ENCODE results near the gene NPAS1. TPM values are rescaled to one million over a fixed set of nuclear protein-coding genes. Genes with fewer than 3 reads are reported as not detected.

NPAS1 gene
- total RNA-seq, 2 experiments from 2014 or later = not detected

DNA sequence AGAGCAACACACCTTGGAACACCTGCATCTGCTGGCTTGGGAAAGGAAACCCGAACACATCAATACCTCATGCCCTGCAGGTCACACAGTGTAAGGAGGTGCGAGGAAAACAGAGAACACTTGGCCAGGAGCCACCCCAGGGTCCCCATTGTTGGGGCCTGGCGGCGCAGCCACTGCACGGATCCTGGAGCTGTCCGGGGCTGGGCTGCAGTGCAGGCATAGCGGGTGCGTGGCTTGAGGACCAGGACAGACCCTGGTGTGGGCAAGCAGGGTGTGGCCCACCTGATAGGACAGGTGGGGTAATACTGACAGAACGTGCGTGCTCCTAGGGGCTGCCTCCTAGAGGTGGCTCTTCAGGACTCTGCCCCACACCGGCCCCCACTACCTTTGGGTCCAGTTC, 45.6 kb downstream of the NPAS1 start:
- CTCF ChIA-PET = no interaction called here
- no peak overlapping the region for H3K4me3 Mint-ChIP-seq

DNA sequence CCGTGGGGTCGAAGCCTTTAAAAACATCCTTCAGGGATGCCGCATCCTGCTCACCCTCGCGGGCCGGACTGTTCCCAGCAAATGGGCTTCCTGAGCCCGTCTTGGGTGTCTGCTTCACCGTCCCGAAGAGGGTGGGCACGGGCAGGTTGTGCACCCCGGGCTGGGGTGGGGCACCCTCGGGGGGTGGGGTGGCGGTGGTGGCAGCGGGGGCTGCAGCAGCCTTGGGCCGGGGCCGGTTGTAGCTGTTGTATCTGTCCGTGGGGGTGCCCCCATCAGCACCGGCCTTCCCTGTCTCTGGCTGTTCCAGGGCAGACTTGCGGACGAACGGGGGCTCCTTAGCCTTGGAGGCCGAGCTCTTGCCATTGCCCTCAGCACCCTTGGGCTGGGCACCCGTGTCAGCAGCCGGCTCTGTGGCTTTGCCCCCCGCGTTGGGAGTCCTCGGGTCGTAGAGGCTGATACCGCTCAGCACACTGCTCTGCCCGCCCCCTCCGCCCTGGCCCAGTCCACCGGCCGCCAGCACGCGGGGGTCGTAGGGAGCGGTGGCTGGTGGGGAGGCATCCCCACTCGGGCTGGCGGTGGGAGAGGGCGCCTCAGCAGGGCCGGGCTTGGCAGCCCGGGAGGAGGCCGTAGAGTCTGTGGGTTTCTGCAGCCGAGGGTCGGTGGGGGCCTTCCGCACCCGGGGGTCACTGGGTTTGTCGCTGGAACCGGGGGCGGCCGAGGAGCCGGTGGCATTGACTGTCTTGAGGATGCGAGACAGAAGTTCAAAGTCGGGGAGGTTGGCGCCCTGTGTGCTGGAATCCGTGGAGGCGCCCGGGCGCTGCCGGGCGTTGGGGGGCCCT, 47.0 kb downstream of the NPAS1 start:
- no peaks in the 10 kb centered on the region for H3K27me3 Mint-ChIP-seq
- no peak overlapping the region for H3K4me3 Mint-ChIP-seq
- ChIA-PET POLR2A (no interaction called here), CTCF (no interaction called here)
- intact Hi-C loops (cut with micrococcal nuclease) = no loop called here
- no peak for DNase-seq
- no peaks in the 10 kb centered on the region for H3K9me3 Mint-ChIP-seq
- H3K27ac Mint-ChIP-seq = no peak overlapping the region
- H3K36me3 Mint-ChIP-seq = peaks cover 26% of the 10 kb centered on the region
- no peaks in the 10 kb centered on the region for H3K4me1 Mint-ChIP-seq (ENCODE audit: low read depth)

More for the DNA sequence above, 45.6 kb downstream of the NPAS1 start:
- intact Hi-C loops (cut with micrococcal nuclease) = no loop called here
- POLR2A ChIA-PET = no interaction called here
- Mint-ChIP-seq H3K27ac (no peak overlapping the region), H3K4me1 (ENCODE audit: low read depth) (no peaks in the 10 kb centered on the region), H3K27me3 (no peaks in the 10 kb centered on the region), H3K9me3 (no peaks in the 10 kb centered on the region), H3K36me3 (peaks cover 12% of the 10 kb centered on the region)
- no peak for DNase-seq

DNA sequence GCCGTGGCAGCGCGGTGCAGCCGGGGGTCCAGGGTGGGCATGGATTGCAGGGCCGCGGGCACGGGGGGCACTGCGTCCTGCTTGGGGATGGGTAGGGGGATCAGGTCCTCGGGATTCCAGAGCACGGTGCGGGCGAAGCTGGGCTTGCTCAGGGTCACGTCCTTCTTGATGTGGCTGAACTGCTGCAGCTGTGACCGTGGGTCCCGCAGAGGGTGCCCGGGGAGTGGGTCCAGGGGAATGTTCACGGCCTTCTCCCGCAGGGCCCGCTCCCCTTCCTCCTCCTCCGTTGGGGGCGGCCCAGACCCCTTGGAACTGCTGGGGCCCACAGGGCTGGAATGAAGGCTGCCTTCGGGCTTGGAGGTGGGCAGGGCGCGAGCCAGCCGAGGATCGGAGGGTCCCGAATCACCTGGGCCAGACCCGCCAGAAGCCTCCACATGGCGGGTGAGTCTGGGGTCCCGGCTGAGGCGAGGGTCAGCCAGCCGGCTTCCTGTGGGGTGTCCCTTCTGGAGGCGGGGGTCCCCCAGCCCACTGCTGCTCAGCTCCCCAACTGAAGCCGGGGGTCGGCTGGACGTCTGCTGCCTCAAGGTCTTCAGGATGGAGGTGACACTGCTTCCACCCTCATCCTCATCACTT, 47.7 kb downstream of the NPAS1 start:
- POLR2A ChIA-PET = interaction anchor here (0.5 kb wide), 1 partner anchor 8 kb away, joined by 3 read pairs; no protein-coding TSS in a partner anchor
- CTCF ChIA-PET = interaction anchor here (0.9 kb wide), 1 partner anchor 282 kb away, joined by 3 read pairs; the partner anchor contains the start of gene DHX34
- no peak for DNase-seq
- H3K4me3 Mint-ChIP-seq = no peak overlapping the region
- no peak overlapping the region for H3K27ac Mint-ChIP-seq
- H3K36me3 Mint-ChIP-seq = peaks cover 29% of the 10 kb centered on the region
- H3K4me1 Mint-ChIP-seq (ENCODE audit: low read depth) = no peaks in the 10 kb centered on the region
- no peaks in the 10 kb centered on the region for H3K27me3 Mint-ChIP-seq
- intact Hi-C loops (cut with micrococcal nuclease) = no loop called here
- no peaks in the 10 kb centered on the region for H3K9me3 Mint-ChIP-seq

DNA sequence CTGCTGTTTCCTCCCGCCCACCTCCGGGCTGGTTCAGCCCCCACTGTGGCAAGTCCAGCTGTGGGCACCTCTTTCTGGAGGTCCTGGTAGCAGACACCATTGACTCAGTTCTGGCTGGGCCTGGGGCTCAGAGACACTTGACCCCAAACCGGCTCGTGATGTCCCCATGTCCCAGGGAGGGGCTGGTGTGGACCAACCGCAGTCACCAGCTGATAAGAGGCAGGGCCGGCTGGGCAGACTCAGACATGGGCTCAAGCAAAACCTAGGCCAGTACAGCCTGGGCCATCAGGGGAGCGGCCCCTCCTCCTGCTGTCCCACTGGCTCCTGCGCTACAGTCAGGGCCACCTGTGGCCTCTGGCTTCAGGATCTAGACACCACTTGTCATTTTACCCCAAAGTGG, 48.6 kb downstream of the NPAS1 start:
- POLR2A ChIA-PET = interaction anchor here (0.5 kb wide), 1 partner anchor 9 kb away, joined by 3 read pairs; no protein-coding TSS in a partner anchor
- H3K36me3 Mint-ChIP-seq = peaks cover 33% of the 10 kb centered on the region

DNA sequence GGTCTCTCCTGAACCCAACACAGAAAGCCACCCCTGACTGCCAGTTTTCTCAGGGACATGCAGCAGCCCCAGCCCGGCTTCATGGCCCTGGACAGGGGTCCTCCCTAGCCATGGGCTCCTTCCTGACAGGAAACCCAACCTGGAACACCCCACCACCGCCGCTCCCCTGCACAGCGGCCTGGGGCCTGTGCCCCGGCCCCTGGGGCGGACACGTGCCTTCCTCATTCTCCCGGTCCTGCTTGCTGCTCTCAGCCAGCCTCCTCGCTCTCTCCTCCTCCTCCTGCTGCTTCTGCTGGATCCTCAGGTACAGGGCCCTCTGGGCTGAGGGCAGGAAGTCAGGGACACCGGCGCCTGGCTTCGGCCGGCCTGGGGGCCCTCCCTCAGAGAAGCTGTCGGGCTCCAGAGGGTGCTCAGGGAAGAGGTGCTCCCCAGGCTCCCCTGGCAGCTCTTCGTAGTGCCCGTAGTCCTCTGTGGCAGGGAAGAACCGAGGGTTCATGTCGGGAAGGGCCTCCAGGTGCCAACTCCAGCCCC, 49.3 kb downstream of the NPAS1 start:
- DNase-seq = no peak
- ChIA-PET CTCF (interaction anchor here (1.3 to 1.9 kb wide), 2 partner anchors 56 to 81 kb away, joined by 3 to 5 read pairs; no protein-coding TSS in a partner anchor), POLR2A (no interaction called here)
- H3K27me3 Mint-ChIP-seq = no peaks in the 10 kb centered on the region
- H3K4me3 Mint-ChIP-seq = no peak overlapping the region
- no peak overlapping the region for H3K27ac Mint-ChIP-seq
- no peaks in the 10 kb centered on the region for H3K9me3 Mint-ChIP-seq
- intact Hi-C loops (cut with micrococcal nuclease) = no loop called here
- H3K4me1 Mint-ChIP-seq (ENCODE audit: low read depth) = no peaks in the 10 kb centered on the region
- peaks cover 32% of the 10 kb centered on the region for H3K36me3 Mint-ChIP-seq

More for the DNA sequence above, 48.6 kb downstream of the NPAS1 start:
- Mint-ChIP-seq H3K9me3 (no peaks in the 10 kb centered on the region), H3K27ac (no peak overlapping the region), H3K27me3 (no peaks in the 10 kb centered on the region), H3K4me1 (ENCODE audit: low read depth) (no peaks in the 10 kb centered on the region), H3K4me3 (no peak overlapping the region)
- intact Hi-C loops (cut with micrococcal nuclease) = no loop called here
- no peak for DNase-seq
- CTCF ChIA-PET = interaction anchor here (0.9 kb wide), 1 partner anchor 281 kb away, joined by 3 read pairs; the partner anchor contains the start of gene DHX34

DNA sequence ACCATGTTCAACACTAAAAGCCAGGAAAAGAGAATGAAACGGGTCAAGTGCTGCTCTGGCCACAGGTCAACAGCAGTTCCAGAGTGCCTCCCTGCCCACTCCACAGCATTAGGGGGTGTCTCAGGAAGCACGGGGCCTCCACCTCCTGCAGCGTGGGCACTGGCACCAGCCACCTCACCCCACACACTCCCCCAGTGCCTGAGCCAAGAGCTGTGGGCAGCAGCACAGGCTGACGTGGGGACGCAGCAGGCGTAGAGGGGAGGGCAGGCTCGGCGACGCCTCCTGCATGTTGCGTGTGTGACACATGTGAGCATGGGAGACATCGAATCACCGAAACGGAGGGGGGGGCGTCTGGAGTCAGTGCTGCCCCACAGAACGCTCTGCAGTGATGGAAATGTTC, 50.2 kb downstream of the NPAS1 start:
- Mint-ChIP-seq H3K27me3 (no peaks in the 10 kb centered on the region), H3K9me3 (no peaks in the 10 kb centered on the region), H3K4me3 (no peak overlapping the region), H3K36me3 (peaks cover 34% of the 10 kb centered on the region), H3K27ac (no peak overlapping the region), H3K4me1 (ENCODE audit: low read depth) (no peaks in the 10 kb centered on the region)
- intact Hi-C loops (cut with micrococcal nuclease) = no loop called here
- CTCF ChIA-PET = interaction anchor here (0.9 to 1.9 kb wide), 3 partner anchors 57 to 316 kb away, joined by 3 to 5 read pairs (median 3); no protein-coding TSS in a partner anchor
- POLR2A ChIA-PET = no interaction called here
- DNase-seq = no peak

DNA sequence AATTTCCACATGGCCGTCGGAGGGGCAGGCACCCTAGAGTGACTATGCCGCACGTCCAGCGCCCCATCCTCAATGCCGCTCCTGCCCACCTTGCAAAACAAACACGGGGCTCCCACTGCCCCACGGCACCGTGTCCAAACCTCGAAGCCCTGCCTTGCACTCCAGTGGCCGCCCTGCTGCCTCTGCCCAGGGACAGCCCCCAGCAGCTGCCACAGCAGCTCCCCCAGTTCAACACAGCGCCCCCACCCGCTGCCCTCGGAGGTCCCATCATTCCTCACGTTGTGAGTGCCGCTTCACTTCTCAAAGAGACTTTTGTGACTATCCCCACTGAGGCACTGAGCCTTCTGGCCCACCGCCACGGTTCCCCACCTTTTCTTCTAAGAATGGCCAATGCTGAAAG, 51.1 kb downstream of the NPAS1 start:
- ChIA-PET POLR2A (no interaction called here), CTCF (interaction anchor here (1.9 kb wide), 1 partner anchor 58 kb away, joined by 5 read pairs; no protein-coding TSS in a partner anchor)
- no peaks in the 10 kb centered on the region for H3K9me3 Mint-ChIP-seq
- H3K4me1 Mint-ChIP-seq (ENCODE audit: low read depth) = peaks cover 3% of the 10 kb centered on the region
- no peaks in the 10 kb centered on the region for H3K27me3 Mint-ChIP-seq
- no peak for DNase-seq
- no peak overlapping the region for H3K4me3 Mint-ChIP-seq
- intact Hi-C loops (cut with micrococcal nuclease) = no loop called here
- H3K27ac Mint-ChIP-seq = no peak overlapping the region
- H3K36me3 Mint-ChIP-seq = peaks cover 40% of the 10 kb centered on the region

DNA sequence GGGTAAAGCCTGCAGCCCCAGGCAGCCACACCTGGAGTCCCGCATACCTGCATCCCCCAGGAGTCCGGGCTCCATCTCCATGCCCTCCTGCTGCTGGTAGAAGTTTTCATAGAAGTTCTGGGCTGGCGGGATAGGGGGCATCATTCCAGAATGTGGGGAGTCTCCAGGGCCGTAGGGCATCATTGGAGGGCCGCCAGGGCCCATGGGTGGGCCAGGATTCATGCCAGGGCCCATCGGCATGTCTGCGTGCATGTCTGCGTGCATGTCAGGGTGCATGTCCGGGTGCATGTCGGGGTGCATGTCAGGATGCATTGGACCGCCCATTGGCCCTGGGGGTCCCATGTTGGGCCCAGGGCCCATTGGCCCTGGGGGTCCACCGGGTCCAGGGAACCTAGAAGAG, 52.1 kb downstream of the NPAS1 start:
- Mint-ChIP-seq H3K36me3 (peaks cover 47% of the 10 kb centered on the region), H3K4me1 (ENCODE audit: low read depth) (peaks cover 3% of the 10 kb centered on the region), H3K27me3 (no peaks in the 10 kb centered on the region), H3K4me3 (no peak overlapping the region), H3K27ac (no peak overlapping the region), H3K9me3 (no peaks in the 10 kb centered on the region)
- no peak for DNase-seq
- ChIA-PET CTCF (no interaction called here), POLR2A (no interaction called here)
- intact Hi-C loops (cut with micrococcal nuclease) = no loop called here

DNA sequence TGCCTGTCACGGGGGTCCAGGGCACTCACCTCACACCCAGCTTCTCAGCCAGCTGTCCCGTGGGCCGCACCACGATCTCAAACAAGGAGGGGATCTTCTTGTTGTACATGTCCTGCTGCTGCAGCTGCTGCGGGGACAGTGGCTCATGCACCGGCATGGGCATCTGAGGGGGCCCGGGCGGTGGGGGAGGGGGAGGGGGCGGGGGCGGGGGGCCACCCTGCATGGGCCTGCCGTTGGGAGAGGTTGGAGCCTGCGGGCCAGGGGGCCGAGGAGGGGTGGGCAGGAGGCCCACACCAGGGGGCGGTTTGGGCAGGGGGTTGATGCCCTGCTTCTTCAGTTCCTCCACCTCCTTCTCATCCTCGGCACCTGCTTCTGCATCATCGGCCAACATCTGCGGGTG, 52.7 kb downstream of the NPAS1 start:
- H3K36me3 Mint-ChIP-seq = peaks cover 52% of the 10 kb centered on the region
- CTCF ChIA-PET = no interaction called here
- H3K4me1 Mint-ChIP-seq (ENCODE audit: low read depth) = peaks cover 3% of the 10 kb centered on the region
- intact Hi-C loops (cut with micrococcal nuclease) = no loop called here
- H3K4me3 Mint-ChIP-seq = no peak overlapping the region
- POLR2A ChIA-PET = no interaction called here
- no peak for DNase-seq
- no peaks in the 10 kb centered on the region for H3K9me3 Mint-ChIP-seq
- H3K27ac Mint-ChIP-seq = no peak overlapping the region
- no peaks in the 10 kb centered on the region for H3K27me3 Mint-ChIP-seq

DNA sequence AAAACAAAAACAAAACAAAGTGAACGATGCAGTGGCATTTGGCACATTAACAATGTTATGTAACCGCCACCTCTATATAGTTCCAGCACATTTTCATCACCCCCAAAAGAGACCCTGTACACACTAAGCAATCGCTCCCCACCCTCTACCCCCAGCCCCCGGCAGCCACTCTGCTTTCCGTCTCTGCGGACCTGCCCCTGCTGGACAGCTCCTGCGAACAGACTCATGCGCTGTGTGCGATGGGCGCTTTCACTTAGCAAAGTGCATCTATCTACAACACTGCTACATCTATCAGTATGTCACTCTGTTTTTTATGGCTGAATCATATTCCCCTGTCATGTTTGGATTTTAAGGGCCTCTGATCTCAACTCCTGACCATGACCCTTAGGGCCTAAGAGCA, 53.9 kb downstream of the NPAS1 start:
- POLR2A ChIA-PET = no interaction called here
- H3K27me3 Mint-ChIP-seq = no peaks in the 10 kb centered on the region
- peaks cover 3% of the 10 kb centered on the region for H3K4me1 Mint-ChIP-seq (ENCODE audit: low read depth)
- peaks cover 53% of the 10 kb centered on the region for H3K36me3 Mint-ChIP-seq
- DNase-seq = no peak
- CTCF ChIA-PET = no interaction called here
- intact Hi-C loops (cut with micrococcal nuclease) = no loop called here
- no peak overlapping the region for H3K4me3 Mint-ChIP-seq
- no peak overlapping the region for H3K27ac Mint-ChIP-seq
- no peaks in the 10 kb centered on the region for H3K9me3 Mint-ChIP-seq

DNA sequence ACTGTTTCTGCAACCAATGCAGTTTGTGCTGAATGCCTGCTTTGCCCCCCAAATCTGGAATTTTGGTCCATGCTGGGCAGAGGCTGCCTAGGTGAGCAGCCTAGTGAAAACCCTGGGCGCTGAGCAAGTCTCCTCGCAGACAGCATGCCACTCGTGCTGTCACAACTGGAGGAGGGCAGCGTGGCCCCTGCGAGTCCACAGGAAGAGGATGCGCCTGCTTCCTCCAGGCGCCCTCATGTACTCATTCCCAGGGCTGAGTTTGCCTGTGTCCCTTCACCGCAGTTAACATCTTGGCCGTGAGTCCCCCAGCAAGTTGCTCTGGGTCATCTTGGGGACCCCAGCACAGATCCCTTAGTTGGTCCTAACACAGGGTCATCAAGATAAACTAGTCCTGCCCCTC, 55.0 kb downstream of the NPAS1 start:
- Mint-ChIP-seq H3K4me1 (ENCODE audit: low read depth) (peaks cover 3% of the 10 kb centered on the region), H3K36me3 (peaks cover 52% of the 10 kb centered on the region), H3K9me3 (no peaks in the 10 kb centered on the region), H3K27me3 (no peaks in the 10 kb centered on the region), H3K4me3 (no peak overlapping the region), H3K27ac (no peak overlapping the region)
- ChIA-PET POLR2A (no interaction called here), CTCF (interaction anchor here (1.0 kb wide), 1 partner anchor 170 kb away, joined by 3 read pairs; no protein-coding TSS in a partner anchor)
- no peak for DNase-seq
- intact Hi-C loops (cut with micrococcal nuclease) = no loop called here

DNA sequence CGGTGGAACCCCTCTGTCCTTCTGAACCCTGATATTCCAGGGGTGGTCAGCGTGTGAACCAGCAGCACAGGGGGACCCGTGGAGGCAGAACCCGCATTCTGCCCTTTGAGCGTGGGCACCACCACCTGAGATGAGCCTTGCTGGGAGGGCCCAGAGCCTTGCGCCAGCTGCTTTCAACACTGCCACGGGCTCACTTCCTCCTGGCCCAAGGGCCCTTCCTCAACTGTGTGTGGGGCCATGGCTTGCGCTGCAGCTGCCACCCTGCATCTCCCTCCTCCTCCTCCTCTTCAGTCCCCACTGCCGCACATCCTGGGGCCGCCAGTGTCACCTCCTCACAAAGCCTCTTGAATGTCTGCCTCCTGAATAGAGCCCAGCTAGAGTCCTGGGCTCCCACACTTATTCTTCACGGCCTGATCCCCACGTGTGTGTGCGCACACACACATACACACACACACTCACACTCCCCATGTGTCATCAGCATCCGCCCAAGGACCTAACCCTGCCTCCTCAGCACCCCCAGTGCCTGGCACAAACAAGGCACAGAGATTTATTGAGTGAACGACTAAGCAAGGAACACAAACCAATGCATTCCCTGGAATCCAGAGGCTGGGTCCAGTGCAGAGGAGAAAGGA, 55.7 kb downstream of the NPAS1 start:
- H3K4me1 Mint-ChIP-seq (ENCODE audit: low read depth) = peaks cover 3% of the 10 kb centered on the region
- intact Hi-C loops (cut with micrococcal nuclease) = no loop called here
- peaks cover 50% of the 10 kb centered on the region for H3K36me3 Mint-ChIP-seq
- no peaks in the 10 kb centered on the region for H3K27me3 Mint-ChIP-seq
- peak overlapping the region; percentile 36 for H3K27ac Mint-ChIP-seq
- no peak for DNase-seq
- CTCF ChIA-PET = interaction anchor here (1.0 to 1.3 kb wide), 2 partner anchors 50 to 169 kb away, joined by 3 to 6 read pairs; no protein-coding TSS in a partner anchor
- no peak overlapping the region for H3K4me3 Mint-ChIP-seq
- POLR2A ChIA-PET = no interaction called here
- H3K9me3 Mint-ChIP-seq = no peaks in the 10 kb centered on the region

Data from activated CD4-positive, alpha-beta memory T cell treated with anti-CD3 and anti-CD28 coated beads for 36 hours (primary cell).